K562 (cell line): ENCODE measurements around the gene CRKL. TPM values are rescaled to one million over a fixed set of nuclear protein-coding genes. Genes with fewer than 3 reads are reported as not detected.

ENCODE experiments used
- ARNT ChIP-seq, 2 experiments: fragments of 450-650 bp; IDR thresholded peaks; 2 replicates each; pipeline ENCODE4 v1.6.1; 2016; ENCODE audit warnings: mild to moderate bottlenecking in 1 of 2
- ATF3 ChIP-seq, 2 experiments: fragments of 450-650 bp in 1 of 2; sonication (generic) in 1 of 2; formaldehyde crosslinking in 1 of 2; IDR thresholded peaks in 1 of 2; conservative IDR thresholded peaks in 1 of 2; 2 replicates each; pipeline versions ENCODE4 v1.6.1 to v1.8.1; 2016 to 2023; ENCODE audit warnings: mild to moderate bottlenecking in 2 of 2, moderate library complexity in 2 of 2, inconsistent platforms in 1 of 2, missing genetic modification reagents in 1 of 2
- CAMTA2 ChIP-seq: fragments of 250-450 bp; sonication (Bioruptor Pico); conservative IDR thresholded peaks from 2 replicates; pipeline ENCODE4 v1.5.1; 2022
- CBX8 ChIP-seq: fragments of 200-600 bp; sonication (generic); IDR thresholded peaks from 2 replicates; pipeline ENCODE4 v1.6.1; 2012; ENCODE audit warnings: borderline replicate concordance, mixed run types, low read depth, mild to moderate bottlenecking, moderate library complexity, mixed read lengths, low read length, control low read depth, inconsistent platforms; ENCODE audit not compliant: poor library complexity, severe bottlenecking; ENCODE audit errors: extremely low read depth
- COPS2 ChIP-seq: fragments of 450-650 bp; conservative IDR thresholded peaks from 2 replicates; pipeline ENCODE4 v1.6.1; 2016; ENCODE audit warnings: mild to moderate bottlenecking, moderate library complexity
- DEAF1 ChIP-seq: fragments of 450-650 bp; formaldehyde crosslinking; IDR thresholded peaks from 2 replicates; pipeline ENCODE4 v1.4.0; 2020; ENCODE audit warnings: mild to moderate bottlenecking, moderate library complexity
- GABPB2 ChIP-seq: fragments of 250-450 bp; sonication (Bioruptor Pico); conservative IDR thresholded peaks from 2 replicates; pipeline ENCODE4 v1.5.1; 2021; ENCODE audit warnings: mild to moderate bottlenecking
- GTF2A2 ChIP-seq: IDR thresholded peaks from 2 replicates; pipeline ENCODE4 v1.6.1; 2016; ENCODE audit warnings: mild to moderate bottlenecking, missing genetic modification characterization, missing compliant biosample characterization
- HBP1 ChIP-seq: fragments of 450-650 bp; formaldehyde crosslinking; IDR thresholded peaks from 2 replicates; pipeline ENCODE4 v1.4.0; 2022; ENCODE audit warnings: missing genetic modification characterization
- KDM2B ChIP-seq: fragments of 250-450 bp; sonication (Bioruptor Pico); IDR thresholded peaks from 2 replicates; pipeline ENCODE4 v1.8.0; 2021; ENCODE audit warnings: mild to moderate bottlenecking, moderate library complexity
- MTA1 ChIP-seq: fragments of 450-650 bp; IDR thresholded peaks from 2 replicates; pipeline ENCODE4 v1.6.1; 2017; ENCODE audit warnings: borderline replicate concordance
- MXD1 ChIP-seq: fragments of 250-450 bp; sonication (Bioruptor Pico); IDR thresholded peaks from 2 replicates; pipeline ENCODE4 v1.8.0; 2021; ENCODE audit warnings: borderline replicate concordance, mild to moderate bottlenecking, moderate library complexity; ENCODE audit not compliant: poor library complexity, severe bottlenecking
- NEUROD1 ChIP-seq: fragments of 150-350 bp; IDR thresholded peaks from 2 replicates; pipeline ENCODE4 v1.6.1; 2014; ENCODE audit warnings: borderline replicate concordance, low read length, low read depth; ENCODE audit not compliant: partially characterized antibody
- NFRKB ChIP-seq: fragments of 450-650 bp; IDR thresholded peaks from 2 replicates; pipeline ENCODE4 v1.6.1; 2016; ENCODE audit warnings: low read depth
- RBFOX2 ChIP-seq: fragments of 200-400 bp; formaldehyde crosslinking; IDR thresholded peaks from 2 replicates; pipeline ENCODE4 v1.6.1; 2017; ENCODE audit warnings: low read depth, mild to moderate bottlenecking, low read length, moderate library complexity
- RBM15 ChIP-seq: fragments of 200-400 bp; formaldehyde crosslinking; IDR thresholded peaks from 2 replicates; pipeline ENCODE4 v1.6.1; 2018; ENCODE audit warnings: mild to moderate bottlenecking, low read length, moderate library complexity; ENCODE audit not compliant: insufficient read depth
- RFX1 ChIP-seq: fragments of 450-650 bp; IDR thresholded peaks from 2 replicates; pipeline ENCODE4 v1.6.1; 2016; ENCODE audit warnings: mild to moderate bottlenecking, moderate library complexity
- SAP30 ChIP-seq: fragments of 200-600 bp; sonication (generic); IDR thresholded peaks from 2 replicates; pipeline ENCODE4 v1.6.1; 2012; ENCODE audit warnings: borderline replicate concordance, low read depth, mild to moderate bottlenecking, moderate library complexity, low read length, control low read depth, inconsistent platforms; ENCODE audit not compliant: insufficient read depth, poor library complexity, severe bottlenecking
- ZNF175 ChIP-seq: fragments of 200-800 bp; sonication (Bioruptor generic); IDR thresholded peaks from 2 replicates; pipeline ENCODE4 v1.6.1; 2016; ENCODE audit warnings: low read depth, mild to moderate bottlenecking, missing genetic modification characterization, missing compliant biosample characterization
- ZNF217 ChIP-seq: sonication (generic); formaldehyde crosslinking; IDR thresholded peaks from 2 replicates; pipeline ENCODE4 v1.8.0; 2022; ENCODE audit warnings: mild to moderate bottlenecking, missing genetic modification reagents
- ZNF512 ChIP-seq: IDR thresholded peaks from 2 replicates; pipeline ENCODE4 v1.6.1; 2016; ENCODE audit warnings: missing genetic modification characterization, missing compliant biosample characterization
- polyA plus RNA-seq, 8 experiments: library from polyadenylated mRNA; depleted of rRNA in 4 of 8; stranded (reverse) in 5 of 8; unstranded in 3 of 8; fragments of >200 nt; fragmentation: Nextera tagmentation in 2 of 8; fragmentation: Illumina TruSeq in 1 of 8; extraction: Ambion mirVana in 2 of 8; extraction: Trizol in 1 of 8; gene quantifications; 2 replicates each; pipeline versions ENCODE4 v1.2.1 to v1.2.3, GENCODE V29; 2011 to 2014; ENCODE audit warnings: inconsistent platforms in 1 of 8, missing spikeins in 1 of 8
- total RNA-seq, 7 experiments: library from RNA; depleted of rRNA in 6 of 7; stranded (reverse); fragments of >200 nt in 6 of 7; fragmentation: Illumina TruSeq in 2 of 7; extraction: Trizol in 2 of 7; gene quantifications; 2 replicates each; pipeline versions ENCODE4 v1.2.1 to v1.2.3, GENCODE V29; 2011 to 2021; ENCODE audit warnings: low replicate concordance in 1 of 7

The CRKL gene
- total and polyA plus RNA-seq, 9 of the 15 experiments (the other 6 are each of a cell fraction or from before 2014, with no cell fraction given), result 100 to 263 (median 124) TPM

GRCh38 chr22:20919718-20920117 lies 2.5 kb downstream of the CRKL start (continued):
- no peak for TF ChIP-seq HBP1 (CRISPR knock-in tag)
- TF ChIP-seq DEAF1 (CRISPR knock-in tag), result no peak
- no peak for TF ChIP-seq COPS2
- TF ChIP-seq KDM2B, result no peak
- TF ChIP-seq ZNF175 (CRISPR knock-in tag), result no peak
- TF ChIP-seq RBFOX2, result peak; percentile 62; the same call in 1 of the 2 replicates
- TF ChIP-seq GTF2A2 (tag), result no peak
- no peak for TF ChIP-seq GABPB2 (CRISPR knock-in tag)
- TF ChIP-seq CBX8, result no peak
- no peak for TF ChIP-seq RFX1
- no peak for TF ChIP-seq ARNT (IDR thresholded peaks at IDR 0.05)
- 0 out of 2 replicates have a peak, but pooled peaks have one; percentile 11 for TF ChIP-seq ZNF512 (tag)
- TF ChIP-seq ATF3 (IDR thresholded peaks at IDR 0.05), result no peak
- TF ChIP-seq ATF3 (CRISPR knock-in tag; conservative IDR thresholded peaks at IDR 0.05), result no peak; the same call in 1 of the 2 replicates
- TF ChIP-seq SAP30, result no peak
- TF ChIP-seq RBM15, result no peak
- TF ChIP-seq ZNF217 (CRISPR knock-in tag), result no peak
- no peak for TF ChIP-seq NEUROD1
- TF ChIP-seq CAMTA2, result no peak
- TF ChIP-seq MTA1, result no peak
- TF ChIP-seq MXD1 (CRISPR knock-in tag), result no peak
- no peak for TF ChIP-seq NFRKB
